GM21381 (cell line): Measurements from ENCODE around the gene HDGF.

Experiments
- ATAC-seq: cut with Tn5 transposase; IDR thresholded peaks from one replicate; pipeline ENCODE4 v1.9.1; 2021; ENCODE audit warnings: mild to moderate bottlenecking, moderate library complexity; ENCODE audit not compliant: unreplicated experiment

Gene HDGF

DNA sequence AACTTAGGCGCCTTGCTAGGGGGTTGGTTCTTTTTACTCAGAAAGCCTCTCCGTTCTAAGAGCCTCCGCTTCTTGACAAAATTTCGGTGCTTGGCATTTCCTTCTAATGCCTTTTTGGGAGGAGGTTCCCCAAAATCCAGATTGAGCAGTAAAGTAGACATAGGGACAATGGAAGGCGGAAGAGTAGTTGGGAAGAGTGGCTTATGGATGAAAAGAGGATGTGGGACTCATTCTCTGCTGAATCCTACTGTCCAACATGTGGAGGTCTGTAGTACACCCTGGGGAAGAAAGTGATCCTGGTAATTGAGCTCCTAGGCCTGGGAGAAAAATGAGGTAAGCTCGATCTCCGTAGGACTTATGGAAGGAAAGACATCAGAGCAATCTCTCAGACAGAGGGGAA, 24.0 kb downstream of the HDGF start:
- ATAC-seq: no peak

DNA sequence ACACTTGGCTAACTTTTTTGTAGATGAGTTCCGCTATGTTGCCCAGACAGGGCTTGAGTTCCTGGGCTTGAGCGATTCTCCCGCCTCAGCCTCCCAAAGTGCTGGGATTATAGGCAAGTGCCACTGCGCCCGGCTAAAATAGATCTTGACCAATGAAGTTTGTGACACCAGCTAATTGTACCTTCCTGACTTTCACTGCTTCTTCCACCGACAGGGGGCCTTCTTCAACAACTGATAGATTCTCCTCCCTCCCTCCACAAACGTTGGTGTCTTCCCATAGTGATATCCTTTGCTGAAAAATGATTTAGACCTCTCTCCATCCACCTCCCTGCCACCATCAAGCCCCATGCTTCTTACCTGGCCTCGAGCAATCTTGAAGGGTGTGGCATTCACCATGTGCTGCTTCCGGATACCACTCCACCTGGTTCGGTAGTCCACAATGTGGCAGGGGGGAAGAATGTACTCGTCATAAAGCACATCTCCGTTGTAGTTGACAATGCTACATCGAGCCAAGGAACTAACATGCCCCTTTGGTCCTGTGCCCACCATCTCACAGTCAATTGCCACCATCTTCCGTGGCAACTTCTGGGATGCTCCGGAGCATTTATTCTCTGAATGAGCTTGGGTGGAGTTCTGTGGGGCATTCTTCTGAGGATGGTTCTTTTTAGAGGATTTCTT, 24.8 kb downstream of the HDGF start:
- ATAC-seq: no peak

DNA sequence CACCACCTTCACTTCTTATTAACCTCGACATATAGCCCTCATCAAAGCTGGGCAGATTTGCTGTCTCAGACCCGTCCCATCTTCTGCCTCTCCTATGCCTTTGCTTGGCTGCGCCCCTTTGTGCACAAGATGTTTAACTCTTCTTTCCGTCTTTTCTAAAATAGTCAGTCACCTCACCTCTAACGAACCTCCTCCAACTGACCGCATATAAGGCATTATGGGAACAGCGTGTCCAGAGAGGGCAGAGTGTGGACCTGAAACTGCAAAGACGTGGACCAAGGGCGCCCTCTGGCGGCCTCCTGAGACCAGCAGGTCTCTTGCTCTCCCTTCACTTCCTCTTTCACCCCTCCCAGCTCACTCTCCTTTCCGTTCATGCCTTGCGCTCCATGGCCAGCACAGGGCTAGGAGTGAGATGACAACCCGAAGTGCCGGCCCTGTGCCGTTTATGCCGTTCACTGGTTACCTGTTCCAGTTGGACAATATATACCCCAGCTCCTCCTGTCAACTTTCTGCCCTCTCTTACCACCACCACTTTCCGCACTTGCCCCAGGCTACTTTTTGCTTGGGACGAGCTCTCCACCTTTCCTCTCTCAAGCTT, 25.7 kb downstream of the HDGF start:
- no peak for ATAC-seq

DNA sequence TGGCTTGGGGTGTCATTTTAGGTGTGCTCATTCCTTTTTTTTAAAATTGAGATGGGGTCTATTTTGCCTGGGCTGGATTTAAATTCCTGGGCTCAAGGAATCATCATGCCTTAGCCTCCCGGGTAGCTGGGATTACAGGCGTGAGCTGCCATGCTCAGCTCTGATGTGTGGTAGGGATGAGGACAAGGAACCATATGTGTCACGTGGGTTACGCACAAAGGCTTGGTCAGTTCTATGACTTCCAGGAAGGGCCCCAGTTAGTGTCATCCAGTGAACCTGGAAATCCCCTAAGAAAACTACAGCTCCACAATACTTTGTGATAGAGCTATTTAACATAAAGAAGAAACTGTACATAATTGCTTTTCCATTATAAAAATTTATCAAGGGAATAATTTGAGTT, 29.9 kb downstream of the HDGF start:
- no peak for ATAC-seq

DNA sequence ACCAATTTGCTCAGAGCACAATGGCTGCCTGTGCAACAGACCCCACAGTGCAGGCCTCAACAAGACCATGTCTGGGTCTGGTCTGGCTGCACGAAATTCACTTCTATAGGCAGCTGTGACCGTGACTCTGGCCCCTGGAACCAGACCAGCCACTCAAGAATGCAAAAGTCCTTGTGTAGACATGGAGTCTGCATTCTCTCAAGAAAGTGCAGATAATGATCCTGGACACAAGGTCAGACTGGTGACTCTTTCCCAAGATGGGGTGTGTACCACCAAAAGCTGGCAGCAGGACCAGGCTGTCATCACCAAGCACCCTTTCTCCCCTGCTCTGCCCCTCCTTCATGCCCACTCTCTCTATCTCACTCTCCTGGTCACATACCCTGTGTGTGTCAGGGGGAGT, 30.3 kb downstream of the HDGF start:
- ATAC-seq: no peak

DNA sequence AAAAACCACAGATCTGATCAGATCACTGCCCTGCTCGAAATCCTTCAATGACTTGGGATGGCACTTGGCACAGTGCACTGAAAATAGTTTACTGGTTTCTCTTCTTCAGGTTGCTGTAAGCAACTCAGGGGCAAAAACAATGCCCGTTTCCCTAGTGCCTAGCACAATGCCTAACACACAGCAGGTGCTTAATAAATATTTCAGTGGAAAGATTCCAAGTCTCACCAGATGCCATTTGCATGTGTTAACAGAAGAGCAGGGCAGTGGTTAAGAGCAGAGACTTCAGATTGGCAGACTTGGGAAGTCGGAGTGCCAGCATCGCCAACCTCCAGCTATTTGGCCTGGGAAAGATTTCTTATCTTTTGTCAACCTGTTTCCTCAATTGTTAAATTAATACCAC, 34.1 kb downstream of the HDGF start:
- no peak for ATAC-seq

DNA sequence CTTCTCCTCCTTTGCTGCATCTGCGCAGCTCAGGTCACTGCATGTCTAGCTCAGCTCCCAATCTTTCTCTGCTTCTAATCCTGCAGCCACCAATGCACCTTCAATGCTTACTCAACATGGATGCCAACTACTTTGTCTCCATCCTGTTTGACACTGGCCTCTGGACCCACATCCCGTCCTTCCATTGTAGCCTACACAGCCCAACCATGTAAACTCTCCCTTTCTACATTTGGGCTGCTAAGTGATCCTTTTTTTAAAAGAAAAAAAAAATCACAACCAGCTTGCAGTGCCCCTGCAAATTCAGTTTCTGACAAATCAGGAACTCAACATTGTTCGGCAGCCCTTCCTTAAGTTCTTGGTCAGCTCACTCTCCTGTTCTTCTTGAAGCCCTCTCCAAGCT, 36.6 kb downstream of the HDGF start:
- no peak for ATAC-seq

DNA sequence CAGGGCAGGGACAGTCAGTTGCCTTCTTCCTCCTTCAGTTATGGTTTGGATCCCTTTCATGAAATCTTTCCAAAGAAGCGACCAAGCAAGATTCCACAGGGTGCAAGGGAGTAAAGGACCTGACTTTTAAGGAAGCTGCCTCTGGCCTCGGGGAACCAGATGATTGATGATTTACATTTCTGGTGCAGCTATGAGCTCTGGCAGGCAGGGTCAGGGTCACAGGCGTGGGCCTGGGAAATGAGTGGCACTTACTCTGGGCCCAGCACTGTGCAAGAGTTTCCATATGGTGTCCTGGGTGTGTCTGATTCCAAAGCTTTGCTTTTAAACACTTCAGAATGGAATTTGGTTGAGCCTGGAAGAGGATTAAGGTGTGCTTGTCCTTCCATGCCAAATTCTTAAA, 38.8 kb downstream of the HDGF start:
- ATAC-seq: no peak

DNA sequence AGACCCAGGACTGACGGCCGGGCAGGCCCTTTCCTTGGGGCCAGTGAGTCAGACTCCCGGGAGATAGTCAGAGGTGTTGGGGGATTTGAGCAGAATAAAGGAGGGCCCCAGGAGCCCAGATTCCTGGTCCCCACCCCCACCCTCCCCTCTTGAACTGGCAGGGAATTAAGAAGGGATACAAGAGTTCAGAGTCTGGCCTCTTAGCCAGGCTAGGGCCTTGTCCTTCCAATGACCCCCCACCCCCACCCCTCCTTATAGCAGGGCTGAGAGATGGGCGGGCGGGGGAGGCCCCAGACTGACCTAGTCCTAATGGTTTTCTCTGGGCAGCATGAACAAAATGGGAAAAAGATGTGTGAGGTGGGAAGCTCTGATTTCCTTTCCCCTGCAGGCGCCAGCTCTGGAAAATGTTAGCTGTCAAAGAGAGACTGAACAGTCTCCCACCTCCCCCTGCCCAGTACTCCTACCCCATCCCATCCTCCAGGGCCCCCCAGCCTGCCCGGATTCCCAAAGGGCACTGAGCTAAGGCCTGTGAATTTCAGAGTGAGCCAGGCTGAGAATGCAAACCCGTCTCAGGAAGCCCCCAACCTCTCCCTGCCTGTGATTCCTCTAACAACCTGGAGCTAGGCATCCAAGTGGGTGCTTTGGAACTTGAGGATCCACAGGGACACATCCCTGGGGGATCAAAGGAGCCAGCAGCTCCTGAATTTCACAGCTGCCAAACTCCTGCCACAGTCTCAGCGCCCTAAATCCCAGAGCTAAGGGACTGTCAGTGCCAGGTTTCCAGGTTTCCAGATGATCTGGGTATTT, 40.3 kb downstream of the HDGF start:
- ATAC-seq: no peak

DNA sequence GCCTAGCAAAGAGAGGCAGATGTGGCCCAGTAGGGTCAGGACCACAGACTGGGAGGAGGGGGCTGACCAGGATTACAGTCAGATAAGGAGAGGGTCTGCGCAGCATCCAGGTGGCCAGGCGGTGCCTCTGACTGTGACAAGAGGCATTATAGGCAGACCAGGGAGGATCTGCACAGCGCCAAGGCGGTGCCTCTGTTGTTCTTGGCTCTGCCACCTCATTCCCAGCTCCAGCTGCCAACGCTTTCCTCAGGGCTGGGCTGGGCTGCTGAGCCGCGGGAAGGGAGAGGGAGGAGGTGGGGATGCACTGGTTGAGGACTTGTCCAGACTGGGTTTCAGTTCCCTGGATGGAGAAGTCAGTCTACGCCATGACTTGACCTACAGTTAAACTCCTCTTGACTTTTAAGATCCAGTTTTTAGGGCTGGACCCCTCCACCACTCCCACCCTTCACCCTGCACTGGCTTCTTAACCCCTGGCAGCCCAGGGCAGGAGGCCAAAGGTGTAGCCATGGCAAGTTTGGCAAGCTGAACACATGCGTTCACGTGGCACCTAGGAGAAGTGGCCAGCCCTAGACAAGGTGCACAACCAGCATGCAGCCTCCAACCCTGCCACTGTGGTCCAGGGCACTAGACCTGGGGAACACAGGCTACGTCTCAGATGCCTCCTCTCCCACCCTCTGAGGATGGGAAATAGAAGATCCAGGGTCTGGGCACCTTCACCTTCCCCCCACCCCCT, 41.6 kb downstream of the HDGF start:
- no peak for ATAC-seq

DNA sequence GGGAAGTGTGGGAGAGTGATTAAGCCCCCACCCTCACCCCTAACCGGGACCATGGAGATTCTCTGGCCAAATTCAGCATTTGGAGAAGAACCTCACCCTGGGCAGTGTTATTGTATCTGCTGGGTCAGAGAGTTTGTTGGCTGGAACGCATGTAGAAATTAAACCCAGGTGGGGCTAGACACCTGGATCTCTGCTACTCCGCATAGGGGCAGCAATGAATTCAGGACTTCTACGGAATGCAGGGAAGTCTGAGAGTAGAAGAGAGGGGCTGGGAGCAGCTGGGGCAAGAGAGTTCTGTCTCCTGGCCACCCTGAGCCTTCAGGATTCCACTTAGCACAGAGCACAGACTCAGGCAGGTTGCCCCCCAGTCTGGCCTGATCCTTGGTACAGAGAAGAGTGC, 42.4 kb downstream of the HDGF start:
- no peak for ATAC-seq

DNA sequence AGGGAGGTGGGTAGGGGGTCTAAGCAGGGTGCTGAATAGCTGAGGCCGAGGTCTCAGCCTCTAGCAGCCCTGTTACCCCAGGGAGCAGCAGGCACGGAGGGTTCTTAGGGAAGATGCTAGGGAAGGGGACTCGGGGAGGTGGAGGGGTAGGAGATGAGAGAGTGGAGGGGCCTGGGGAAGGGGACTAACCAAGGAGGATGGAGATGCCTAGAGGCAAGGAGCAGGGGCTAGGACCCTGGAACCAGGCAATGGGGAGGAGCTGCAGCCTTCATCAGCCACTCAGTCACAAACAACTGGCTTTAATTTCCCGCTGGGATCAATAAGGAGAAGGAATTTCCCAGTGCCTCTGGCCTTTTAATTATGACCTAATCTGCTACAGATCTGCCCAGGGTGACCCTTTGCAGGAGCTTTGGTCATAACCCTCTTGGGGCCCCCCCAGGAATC, 43.2 kb downstream of the HDGF start:
- no peak for ATAC-seq

DNA sequence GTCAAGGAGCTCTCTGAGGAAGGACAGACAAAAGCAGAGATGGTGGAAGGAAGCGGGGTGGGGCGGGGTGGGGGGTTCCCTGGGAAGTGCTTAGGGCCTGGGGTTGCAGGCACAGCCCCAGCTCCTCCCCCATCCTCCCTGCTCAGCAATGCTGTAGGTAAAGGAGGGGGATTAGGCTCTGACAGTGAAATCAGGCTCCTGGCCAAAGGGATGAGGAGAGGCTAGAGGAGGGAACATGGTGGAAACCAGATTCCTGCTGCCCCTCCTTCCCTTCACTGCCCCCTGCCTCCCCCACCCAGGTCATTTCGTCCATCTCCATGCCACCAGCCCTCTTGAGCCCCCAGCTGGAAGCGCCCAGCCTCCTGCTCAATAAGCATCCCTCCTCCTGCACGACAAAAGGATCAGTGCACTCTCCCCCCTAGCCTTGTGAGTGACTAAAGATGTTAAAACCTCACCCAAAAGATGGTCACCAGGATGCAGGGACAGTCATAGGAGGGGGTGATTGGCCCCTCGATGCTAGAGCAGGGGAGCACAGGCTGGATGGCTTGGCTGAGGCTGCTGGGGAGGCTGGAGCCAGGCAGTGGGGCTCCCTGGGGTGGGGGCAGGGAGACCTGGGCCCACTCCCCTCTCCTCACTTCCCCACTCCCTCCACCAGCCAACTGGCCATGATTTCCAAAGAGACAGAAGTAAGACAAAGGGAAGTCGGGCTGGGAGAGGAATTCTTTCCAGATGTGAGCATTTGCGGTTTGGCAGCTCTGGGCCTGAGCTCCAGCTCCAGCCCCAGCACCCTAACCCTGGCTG, 43.9 kb downstream of the HDGF start:
- no peak for ATAC-seq

DNA sequence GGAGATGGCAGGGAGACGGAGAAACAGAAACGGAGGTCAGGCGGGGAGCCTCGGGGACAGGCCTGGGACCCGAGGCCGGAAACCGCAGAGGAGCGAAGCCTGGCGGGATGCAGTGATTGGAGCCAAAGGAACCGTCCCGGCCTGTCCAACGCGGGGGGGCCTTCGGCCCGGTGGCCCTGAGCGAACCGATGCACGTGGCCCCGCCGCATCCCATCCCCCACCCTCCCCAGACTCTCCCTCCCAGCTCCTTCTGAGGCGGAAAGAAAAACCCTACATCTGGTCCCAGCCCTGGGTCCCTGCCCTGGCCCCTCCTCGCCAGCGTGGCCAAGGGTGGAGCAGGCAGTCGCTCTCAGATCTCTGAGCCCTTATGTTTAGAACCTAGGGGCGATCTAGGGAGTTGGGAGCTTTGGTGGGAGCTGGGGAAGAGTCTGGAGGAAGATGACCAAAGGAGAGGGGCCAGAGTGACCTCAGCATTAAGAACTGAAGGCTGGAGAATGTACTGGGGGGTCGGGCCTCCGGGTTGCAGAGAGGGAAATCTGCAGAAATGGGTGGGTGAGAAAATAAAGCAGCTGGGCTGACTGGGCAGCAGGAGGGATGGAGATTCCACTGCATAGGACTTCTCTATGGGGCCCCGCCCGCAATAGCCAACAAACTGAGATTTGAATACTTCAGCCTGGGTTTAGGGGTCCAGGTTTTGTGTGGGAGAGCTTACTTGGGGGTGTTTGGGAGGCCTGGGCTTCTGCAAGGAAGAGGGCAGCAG, 44.6 kb downstream of the HDGF start:
- ATAC-seq: no peak

DNA sequence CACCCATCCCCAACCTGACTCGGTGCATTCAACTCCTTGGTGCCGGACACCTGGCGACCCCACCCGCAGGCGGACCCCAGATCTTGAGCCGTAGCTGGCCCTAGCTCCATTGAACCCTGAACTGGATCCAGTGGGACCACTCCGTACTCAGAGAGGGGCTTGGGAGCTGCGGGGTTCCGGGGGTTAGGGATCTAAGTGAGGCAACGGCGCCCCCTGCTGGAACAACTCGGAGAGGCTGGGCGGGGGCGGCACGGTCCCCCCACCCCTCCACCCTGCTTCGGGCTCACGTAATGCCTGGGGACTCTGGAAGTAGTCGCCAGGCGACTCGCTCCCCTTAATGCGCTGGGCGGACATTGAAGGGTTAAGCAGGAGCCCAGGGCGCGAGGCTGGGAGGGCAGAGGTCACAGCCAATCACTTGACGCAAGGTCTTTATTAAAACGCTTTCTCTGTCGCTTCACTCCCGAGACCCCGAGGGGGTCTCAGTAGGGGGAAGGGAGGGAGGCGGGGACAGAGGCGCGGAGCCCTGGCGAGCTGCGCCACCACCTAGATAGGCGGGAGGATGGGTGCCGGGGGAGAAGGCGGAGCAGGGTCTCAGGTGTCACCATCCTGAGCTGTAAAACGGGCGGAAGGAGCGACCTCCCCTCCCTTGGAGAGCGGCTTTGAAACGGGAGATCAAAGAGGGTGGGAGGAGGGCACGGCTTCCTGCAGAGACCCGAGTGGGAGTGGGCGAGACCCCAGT, 45.4 kb downstream of the HDGF start:
- no peak for ATAC-seq

DNA sequence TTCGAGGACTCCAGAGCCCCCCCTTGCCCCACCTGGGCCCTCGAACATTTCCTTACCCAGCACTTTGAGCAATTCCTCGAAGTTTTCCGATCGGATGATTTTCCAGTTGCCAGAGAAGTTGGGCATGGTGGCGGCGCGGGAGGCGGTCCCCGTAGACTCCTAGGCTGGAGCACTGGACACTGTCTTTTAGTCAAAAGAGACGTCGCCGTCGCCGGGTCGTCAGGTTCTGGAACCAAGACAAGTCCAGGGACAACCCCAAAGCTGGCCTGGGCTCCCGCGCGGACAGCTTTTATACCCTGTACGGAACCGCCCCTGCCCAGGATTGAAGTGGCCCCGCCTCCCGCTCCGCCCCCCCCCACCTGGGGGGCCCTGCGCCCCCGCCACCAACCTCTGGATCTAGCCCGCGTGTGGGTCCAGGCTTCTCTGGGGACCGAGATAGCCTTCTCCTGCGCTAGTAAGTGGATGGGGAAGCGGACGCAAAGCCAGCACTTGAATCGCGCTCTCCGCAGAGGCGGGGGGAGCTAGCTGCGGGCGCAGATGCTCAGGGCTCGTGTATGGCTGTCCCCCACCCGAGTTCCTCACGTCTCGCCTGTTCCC, 46.1 kb downstream of the HDGF start, which contains the start of gene CRABP2:
TSS of gene CRABP2 (minus strand) at position 263 of the 597 bp plus-strand sequence. CDS start at position 126, 137 bp downstream.
- ATAC-seq: no peak

DNA sequence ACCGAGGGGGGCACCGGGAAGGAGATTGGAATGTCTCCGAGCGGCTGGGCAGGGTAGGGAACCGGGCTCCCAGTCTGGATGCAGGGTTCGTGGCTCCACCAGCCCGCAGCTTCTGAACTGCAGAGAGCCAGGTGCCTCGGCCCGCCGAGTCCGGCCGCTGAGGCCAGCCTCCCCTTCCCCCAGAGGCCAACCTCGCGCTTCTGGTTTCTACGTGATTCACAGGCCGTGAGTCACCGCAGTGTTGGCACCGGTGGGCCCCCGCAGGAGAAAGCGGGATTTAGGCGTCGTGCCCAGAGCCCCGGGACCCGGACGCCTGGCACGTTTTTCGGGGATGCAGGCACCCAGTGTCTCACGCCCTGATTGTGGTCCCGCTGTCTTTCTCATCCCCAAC, 46.5 kb downstream of the HDGF start:
- no peak for ATAC-seq

DNA sequence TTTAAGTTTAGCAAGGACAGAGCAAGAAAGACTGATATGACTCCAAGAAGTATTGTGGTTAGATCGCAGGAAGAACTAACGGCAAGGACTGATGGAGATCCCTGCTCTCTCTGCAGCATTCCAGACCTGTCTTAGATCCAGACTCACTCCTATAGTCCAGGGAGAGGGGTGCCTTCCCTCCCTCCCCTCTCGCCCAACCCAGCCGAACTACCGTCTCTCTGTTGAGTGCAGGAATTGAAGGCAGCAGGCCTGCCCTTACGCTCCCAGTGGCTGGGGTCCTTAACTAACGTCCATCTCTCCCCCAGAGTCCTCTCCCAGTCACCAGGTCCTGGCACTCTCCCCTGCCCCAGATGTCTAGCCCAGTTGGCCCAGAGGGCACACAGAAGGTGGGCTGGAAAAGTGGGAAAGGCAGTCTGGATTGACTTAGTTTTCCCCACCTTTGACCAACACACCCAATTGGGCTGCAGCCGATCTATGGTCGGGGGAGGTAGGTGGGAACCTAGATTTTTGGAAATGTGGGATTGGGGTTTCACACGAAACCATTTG, 47.2 kb downstream of the HDGF start:
- no peak for ATAC-seq
